GM12878 (cell line): ENCODE measurements around the gene HJV. TPM values are rescaled to one million over a fixed set of nuclear protein-coding genes. Genes with fewer than 3 reads are reported as not detected.

Source experiments
- ATAC-seq: fragments of 200-7000 bp; cut with Tn5 transposase; 3 replicates; pipeline ENCODE4 v1.9.1; 2020; ENCODE audit warnings: mild to moderate bottlenecking, moderate library complexity
- BruUV-seq: library from RNA; stranded (reverse); fragments of 400-500 nt; replicated peaks from 2 replicates; lab custom pipeline; 2021; lab: Mats Ljungman, UMichigan
- CTCF ChIA-PET: fragments of 300-600 bp; sonication (Branson Sonifier 250); formaldehyde crosslinking; extraction: SDS; loops from one replicate; lab custom pipeline; 2021; ENCODE audit warnings: inconsistent platforms; lab: Yijun Ruan, JAX
- POLR2A ChIA-PET: fragments of 350-600 bp; formaldehyde crosslinking; extraction: SDS; loops from one replicate; lab custom pipeline; 2021; ENCODE audit warnings: inconsistent platforms; lab: Charles Lee
- RAD21 ChIA-PET: fragments of 300-600 bp; sonication (Branson Sonifier 250); formaldehyde crosslinking; loops from one replicate; lab custom pipeline; 2023; ENCODE audit warnings: antibody characterized with exemption; ENCODE audit not compliant: unreplicated experiment; lab: Charles Lee
- SMC1A ChIA-PET: fragments of 300-600 bp; sonication (Branson Sonifier 250); formaldehyde crosslinking; loops from one replicate; lab custom pipeline; 2023; ENCODE audit not compliant: unreplicated experiment, uncharacterized antibody; lab: Charles Lee
- DNase-seq: peaks from one replicate; pipeline ENCODE4 v3.0.0-alpha.2; 2011; ENCODE audit warnings: low read depth, low spot score
- FAIRE-seq: peaks from 3 replicates; lab custom pipeline; 2011; peaks lifted over from hg19 to GRCh38; lab: Jason Lieb, UNC
- H2AFZ ChIP-seq: 2 replicates; pipeline ENCODE4 v1.6.0; 2011; ENCODE audit warnings: low read depth, low read length, control low read depth; ENCODE audit not compliant: control insufficient read depth
- H3K27ac ChIP-seq: 2 replicates; pipeline ENCODE4 v1.5.1; 2011; ENCODE audit warnings: control low read depth; ENCODE audit not compliant: control insufficient read depth, insufficient read depth
- H3K27me3 ChIP-seq, 2 experiments: replicated peaks in 1 of 2; 2 replicates each; pipeline versions ENCODE4 v1.6.0 to v1.6.1; 2011; ENCODE audit warnings: low read length in 1 of 2; ENCODE audit not compliant: control insufficient read depth in 2 of 2, insufficient read depth in 2 of 2
- H3K36me3 ChIP-seq, 2 experiments: 2 replicates each; pipeline ENCODE4 v1.5.1; 2011; ENCODE audit warnings: low read length in 1 of 2; ENCODE audit not compliant: control insufficient read depth in 2 of 2, insufficient read depth in 2 of 2
- H3K4me1 ChIP-seq: 2 replicates; pipeline ENCODE4 v1.6.1; 2011; ENCODE audit warnings: mild to moderate bottlenecking, low read length, moderate library complexity, mixed read lengths; ENCODE audit not compliant: control insufficient read depth, insufficient read depth
- H3K4me2 ChIP-seq: 2 replicates; pipeline ENCODE4 v1.6.0; 2011; ENCODE audit warnings: control low read depth; ENCODE audit not compliant: control insufficient read depth, insufficient read depth
- H3K4me3 ChIP-seq: fragments of 200-600 bp; sonication (generic); 2 replicates; pipeline ENCODE4 v1.5.1; 2016
- H3K79me2 ChIP-seq: 2 replicates; pipeline ENCODE4 v1.6.0; 2011; ENCODE audit warnings: low read length; ENCODE audit not compliant: control insufficient read depth, insufficient read depth
- H3K9ac ChIP-seq: 2 replicates; pipeline ENCODE4 v1.8.0; 2011; ENCODE audit warnings: low read length, control low read depth, mixed read lengths; ENCODE audit not compliant: control insufficient read depth, insufficient read depth
- H3K9me3 ChIP-seq: replicated peaks from 3 replicates; pipeline ENCODE4 v1.5.1; 2011; ENCODE audit warnings: mild to moderate bottlenecking, low read length; ENCODE audit not compliant: control insufficient read depth, insufficient read depth
- H4K20me1 ChIP-seq: 2 replicates; pipeline ENCODE4 v1.6.0; 2011; ENCODE audit not compliant: control insufficient read depth, insufficient read depth
- BHLHE40 ChIP-seq, 2 experiments: fragments of 450-650 bp in 1 of 2; IDR thresholded peaks; 2 replicates each; pipeline ENCODE4 v1.6.1; 2011 to 2017; ENCODE audit warnings: low read depth in 2 of 2, borderline replicate concordance in 1 of 2, improper control_type of control experiment in 1 of 2, low read length in 1 of 2, mild to moderate bottlenecking in 1 of 2
- CBFB ChIP-seq: IDR thresholded peaks from 2 replicates; pipeline ENCODE4 v1.6.1; 2016; ENCODE audit warnings: antibody characterized with exemption, low read depth
- CHD2 ChIP-seq: IDR thresholded peaks from 2 replicates; pipeline ENCODE4 v1.6.1; 2011; ENCODE audit warnings: low read depth, low read length, improper control_type of control experiment, borderline replicate concordance
- EED ChIP-seq: sonication (generic); IDR thresholded peaks from 2 replicates; pipeline ENCODE4 v1.6.1; 2016; ENCODE audit warnings: antibody characterized with exemption, low read depth
- FOXM1 ChIP-seq: IDR thresholded peaks from 2 replicates; pipeline ENCODE4 v1.6.1; 2012; ENCODE audit warnings: low read depth, mild to moderate bottlenecking, inconsistent platforms, low read length, moderate library complexity
- GABPA ChIP-seq: IDR thresholded peaks from 2 replicates; pipeline ENCODE4 v1.6.1; 2014; ENCODE audit warnings: antibody characterized with exemption, low read depth, mild to moderate bottlenecking, inconsistent platforms
- HSF1 ChIP-seq: fragments of 150-350 bp; IDR thresholded peaks from 2 replicates; pipeline ENCODE4 v1.6.1; 2014; ENCODE audit warnings: mild to moderate bottlenecking, low read depth, low read length
- IRF5 ChIP-seq: fragments of 450-650 bp; IDR thresholded peaks from 2 replicates; pipeline ENCODE4 v1.6.1; 2017; ENCODE audit warnings: borderline replicate concordance
- KAT2A ChIP-seq: conservative IDR thresholded peaks from 2 replicates; pipeline ENCODE4 v1.6.1; 2011; ENCODE audit warnings: low read depth, low read length; ENCODE audit not compliant: control insufficient read depth
- MYC ChIP-seq: IDR thresholded peaks from 2 replicates; pipeline ENCODE4 v1.6.1; 2011; ENCODE audit warnings: mild to moderate bottlenecking, low read length, moderate library complexity, inconsistent platforms; ENCODE audit not compliant: insufficient read depth, insufficient replicate concordance, insufficient read length, severe bottlenecking
- NR2F1 ChIP-seq: fragments of 450-650 bp; conservative IDR thresholded peaks from 2 replicates; pipeline ENCODE4 v1.6.1; 2017; ENCODE audit warnings: mild to moderate bottlenecking
- PML ChIP-seq: IDR thresholded peaks from 2 replicates; pipeline ENCODE4 v1.6.1; 2012; ENCODE audit warnings: low read length, inconsistent platforms
- RAD51 ChIP-seq: fragments of 450-650 bp; IDR thresholded peaks from 2 replicates; pipeline ENCODE4 v1.6.1; 2016; ENCODE audit warnings: moderate library complexity, mild to moderate bottlenecking, inconsistent platforms
- SP1 ChIP-seq: IDR thresholded peaks from one replicate; pipeline ENCODE4 v1.6.1; 2011; ENCODE audit warnings: low read depth, low read length
- ZBTB40 ChIP-seq: fragments of 450-650 bp; IDR thresholded peaks from 2 replicates; pipeline ENCODE4 v1.6.1; 2016; ENCODE audit warnings: mild to moderate bottlenecking, moderate library complexity, borderline replicate concordance
- WGBS: methylation state at CpG from one replicate; pipeline ENCODE4 v1.1.6; 2016; ENCODE audit warnings: low lambda C conversion rate; ENCODE audit not compliant: insufficient replicate concordance, insufficient coverage; ENCODE audit errors: missing lambda C conversion rate; 5-methylcytosine and 5-hydroxymethylcytosine counted together
- in situ Hi-C: fragments of 300-500 bp; cut with MboI; formaldehyde crosslinking; loops from 9 replicates; pipeline ENCODE4 v1.14.3; 2018; ENCODE audit warnings: mixed read lengths
- intact Hi-C: fragments of 100-400 bp; cut with micrococcal nuclease; formaldehyde crosslinking; loops from one replicate; pipeline ENCODE4 v1.14.2; 2022; ENCODE audit not compliant: unreplicated experiment
- polyA plus RNA-seq, 11 experiments: library from polyadenylated mRNA; depleted of rRNA in 4 of 11; unstranded in 6 of 11; stranded (reverse) in 5 of 11; fragments of >200 nt; fragmentation: Nextera tagmentation in 4 of 11; fragmentation: Illumina TruSeq in 1 of 11; extraction: Ambion mirVana in 4 of 11; extraction: Trizol in 1 of 11; gene quantifications; 1 replicate in 1 of 11; 2 replicates in 10 of 11; pipeline versions ENCODE4 v1.2.1 to v1.2.3, GENCODE V29; 2011 to 2016; ENCODE audit warnings: inconsistent platforms in 2 of 11, missing spikeins in 2 of 11, low read depth in 1 of 11
- total RNA-seq, 4 experiments: library from RNA; depleted of rRNA in 3 of 4; stranded (reverse); fragments of >200 nt in 3 of 4; fragmentation: Illumina TruSeq in 1 of 4; extraction: Trizol in 1 of 4; gene quantifications; 2 replicates each; pipeline versions ENCODE4 v1.2.1 to v1.2.3, GENCODE V29; 2013 to 2021

The HJV gene
- total and polyA plus RNA-seq, 10 of the 15 experiments (the other 5 are each of a cell fraction or from before 2014, with no cell fraction given) = not detected

- H2AFZ ChIP-seq = no peak overlapping the region
- intact Hi-C loops (no loop called here), in situ Hi-C loops (loop anchor here (5.0 kb wide), 1 partner anchor 35 kb away; no protein-coding TSS in a partner anchor)
- H3K79me2 ChIP-seq = no peaks in the 10 kb centered on the region
- H3K4me2 ChIP-seq = no peak overlapping the region
- ChIA-PET RAD21 (no interaction called here), POLR2A (interaction anchor here (0.6 to 1.4 kb wide), 3 partner anchors 14 to 114 kb away, joined by 3 to 5 read pairs (median 5); partner anchors contain the start of genes LIX1L and PIAS3), CTCF (interaction anchor here (0.9 to 1.3 kb wide), 3 partner anchors 9 to 127 kb away, joined by 3 read pairs; partner anchors contain the start of gene NUDT17), SMC1A (no interaction called here)
- FAIRE-seq (no peak), DNase-seq (no peak), ATAC-seq (no peak)
- WGBS = 78% methylated on average over 7 of the region's 7 CpGs
- H3K27me3 ChIP-seq = no peaks in the 10 kb centered on the region
- H3K36me3 ChIP-seq = no peaks in the 10 kb centered on the region
- BruUV-seq = no TSS peak
- no peaks in the 10 kb centered on the region for H4K20me1 ChIP-seq
- H3K4me1 ChIP-seq = peaks cover 4% of the 10 kb centered on the region
- H3K4me3 ChIP-seq = no peak overlapping the region
- no peak overlapping the region for H3K27ac ChIP-seq
- H3K9ac ChIP-seq = no peak overlapping the region
- peaks cover under 1% of the 10 kb centered on the region for H3K9me3 ChIP-seq
- TF ChIP-seq PML = no peak
- no peak for TF ChIP-seq IRF5
- no peak for TF ChIP-seq GABPA
- TF ChIP-seq EED = no peak
- TF ChIP-seq ZBTB40 = no peak
- no peak for TF ChIP-seq FOXM1
- TF ChIP-seq HSF1 = no peak
- no peak for TF ChIP-seq KAT2A
- TF ChIP-seq NR2F1 = no peak
- no peak for TF ChIP-seq RAD51
- TF ChIP-seq CBFB = no peak
- no peak for TF ChIP-seq SP1
- TF ChIP-seq CHD2 = no peak
- no peak for TF ChIP-seq BHLHE40 (IDR thresholded peaks at IDR 0.05; ENCODE audit: borderline replicate concordance in 1 of 2, low read depth in 2 of 2, low read length in 1 of 2)
- no peak for TF ChIP-seq MYC
Observed at GRCh38 chr1:145972580-145972979, 49.0 kb downstream of the HJV start.
